Urinary bladder (tissue), 4 donors: ENCODE results near the gene MRAS. TPM values are rescaled to one million over a fixed set of nuclear protein-coding genes. Genes with fewer than 3 reads are reported as not detected.

Source experiments
- DNase-seq: peaks from one replicate; pipeline ENCODE4 v3.0.0-alpha.2; 2015; ENCODE audit errors: extremely low spot score
- H3K27ac ChIP-seq: one replicate; pipeline ENCODE4 v1.5.1; 2013; ENCODE audit warnings: low read depth, mild to moderate bottlenecking, moderate library complexity
- H3K36me3 ChIP-seq: one replicate; pipeline ENCODE4 v1.6.1; 2013; ENCODE audit warnings: mild to moderate bottlenecking, moderate library complexity; ENCODE audit not compliant: insufficient read depth
- H3K4me1 ChIP-seq: one replicate; pipeline ENCODE4 v1.6.1; 2013; ENCODE audit warnings: mild to moderate bottlenecking, moderate library complexity; ENCODE audit not compliant: insufficient read depth
- H3K4me3 ChIP-seq: one replicate; pipeline ENCODE4 v1.5.1; 2013; ENCODE audit warnings: low read depth, low read length
- WGBS: extraction: QIAGEN DNeasy Blood & Tissue Kit; methylation state at CpG from one replicate; pipeline ENCODE4 v1.1.7; 2013; 5-methylcytosine and 5-hydroxymethylcytosine counted together
- polyA plus RNA-seq: library from polyadenylated mRNA; stranded (reverse); fragments of 200-250 nt; gene quantifications from one replicate; pipeline ENCODE4 v1.2.3, GENCODE V29; 2013
- total RNA-seq: library from RNA; depleted of rRNA; stranded (reverse); fragments of >200 nt; gene quantifications from one replicate; pipeline ENCODE4 v1.2.3, GENCODE V29; 2014
- donor health status: healthy with polysubstance abuse.
- donor health status: healthy.

Gene MRAS
- total RNA-seq (22.9 TPM), polyA plus RNA-seq (58.0 TPM)

GRCh38 chr3:138347960-138348753, at the start of gene MRAS:
MRAS (plus strand) TSS chr3:138348579; CDS start chr3:138372884, 24,305 bp downstream.
- no peaks in the 10 kb centered on the region for H3K36me3 ChIP-seq
- H3K4me3 ChIP-seq, result peak within 1 kb of the TSS; percentile 85
- no peak for DNase-seq
- no peaks in the 10 kb centered on the region for H3K4me1 ChIP-seq
- WGBS, result under 1% methylated on average over 93 of the region's 93 CpGs
- H3K27ac ChIP-seq, result peak within 1 kb of the TSS; percentile 77

GRCh38 chr3:138300647-138301046, 47.7 kb upstream of the MRAS start:
- H3K27ac ChIP-seq, result no peak overlapping the region
- WGBS, result 77% methylated on average over 2 of the region's 2 CpGs
- DNase-seq, result no peak

GRCh38 chr3:138303474-138303873, 44.9 kb upstream of the MRAS start:
- H3K36me3 ChIP-seq, result no peaks in the 10 kb centered on the region
- 84% methylated on average over 6 of the region's 6 CpGs for WGBS
- no peak overlapping the region for H3K27ac ChIP-seq
- DNase-seq, result no peak
- no peak overlapping the region for H3K4me3 ChIP-seq
- H3K4me1 ChIP-seq, result no peaks in the 10 kb centered on the region

More at GRCh38 chr3:138300647-138301046, 47.7 kb upstream of the MRAS start:
- no peak overlapping the region for H3K4me3 ChIP-seq
- no peaks in the 10 kb centered on the region for H3K4me1 ChIP-seq
- H3K36me3 ChIP-seq, result no peaks in the 10 kb centered on the region

DNA sequence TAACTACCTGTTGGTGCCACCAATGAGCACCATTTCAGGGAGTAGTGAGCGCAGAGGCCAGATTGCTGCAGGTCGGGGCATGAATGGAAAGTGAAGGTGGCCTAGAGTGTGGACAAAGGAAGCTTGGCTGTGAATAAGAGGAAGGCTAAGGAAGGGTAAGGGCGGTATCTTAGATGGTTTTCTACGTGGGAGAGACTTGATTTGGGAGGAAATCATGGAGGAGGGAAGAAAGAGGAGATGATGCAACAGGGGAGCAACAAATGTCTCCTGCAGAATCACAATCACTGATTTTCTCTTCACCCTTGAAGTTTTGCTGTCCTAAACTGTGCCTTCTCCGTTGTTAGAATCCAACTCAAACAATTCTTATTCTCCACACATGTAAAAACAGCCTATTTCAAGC, 40.5 kb upstream of the MRAS start:
- Histone ChIP-seq H3K4me1 (no peaks in the 10 kb centered on the region), H3K36me3 (no peaks in the 10 kb centered on the region), H3K27ac (no peak overlapping the region), H3K4me3 (no peak overlapping the region)
- no peak for DNase-seq
- WGBS, result 82% methylated on average over 5 of the region's 5 CpGs

DNA sequence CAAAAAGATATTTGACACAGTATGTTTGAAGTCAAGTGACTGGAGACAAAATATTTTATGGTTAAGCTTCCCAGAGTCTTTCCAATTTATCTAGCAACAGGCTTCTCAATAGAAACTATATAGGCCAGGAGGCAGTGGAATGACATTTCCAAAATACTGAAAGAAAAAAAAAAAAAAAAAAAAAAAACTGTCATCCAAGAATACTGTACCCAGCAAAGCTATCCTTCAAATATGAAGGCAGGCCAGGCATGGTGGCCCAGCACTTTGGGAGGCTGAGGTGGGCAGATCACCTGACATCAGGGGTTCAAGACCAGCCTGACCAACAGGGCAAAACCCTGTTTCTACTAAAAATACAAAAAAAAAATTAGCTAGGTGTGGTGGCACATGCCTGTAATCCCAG, 39.6 kb upstream of the MRAS start:
- H3K4me3 ChIP-seq, result no peak overlapping the region
- no peak for DNase-seq
- no peak overlapping the region for H3K27ac ChIP-seq
- H3K4me1 ChIP-seq, result no peaks in the 10 kb centered on the region
- no peaks in the 10 kb centered on the region for H3K36me3 ChIP-seq

DNA sequence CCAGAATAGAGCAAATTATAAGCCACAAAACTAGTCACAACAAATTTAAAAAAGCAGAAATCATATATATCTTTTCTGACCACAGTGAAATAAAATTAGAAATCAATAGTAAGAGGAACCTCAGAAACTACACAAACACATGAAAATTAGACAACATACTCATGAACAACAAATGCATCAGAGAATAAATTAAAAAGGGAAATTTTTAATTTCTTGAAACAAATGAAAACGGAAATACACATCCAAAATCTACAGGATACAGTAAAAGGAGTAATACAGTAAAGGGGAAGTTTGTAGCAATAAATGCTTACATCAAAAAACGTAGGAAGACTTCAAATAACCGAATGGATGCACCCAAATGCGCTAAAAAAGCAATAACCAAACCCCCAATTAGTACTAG, 37.9 kb upstream of the MRAS start:
- H3K4me3 ChIP-seq, result no peak overlapping the region
- no peaks in the 10 kb centered on the region for H3K4me1 ChIP-seq
- H3K36me3 ChIP-seq, result no peaks in the 10 kb centered on the region
- DNase-seq, result no peak
- 80% methylated on average over 4 of the region's 4 CpGs for WGBS
- H3K27ac ChIP-seq, result no peak overlapping the region

DNA sequence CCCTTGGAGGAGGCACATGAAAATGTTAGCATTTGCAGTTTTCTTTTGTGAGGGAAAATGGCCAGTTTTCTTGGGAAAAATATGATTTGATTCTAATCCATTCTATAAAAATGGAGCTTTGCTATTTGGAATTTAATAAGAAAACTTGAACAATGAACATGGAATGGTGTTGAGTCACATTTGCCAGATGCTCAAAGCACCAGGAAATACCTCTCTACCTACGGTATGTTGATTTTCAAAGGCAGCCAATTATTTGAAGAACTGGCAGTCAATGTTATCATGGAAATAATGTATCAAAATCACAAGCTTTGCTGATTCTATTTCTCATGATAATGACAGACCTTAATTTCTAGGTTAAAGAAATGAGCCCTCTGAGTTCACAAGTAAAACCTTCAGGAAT, 33.6 kb upstream of the MRAS start:
- Histone ChIP-seq H3K36me3 (no peaks in the 10 kb centered on the region), H3K4me1 (no peaks in the 10 kb centered on the region), H3K27ac (no peak overlapping the region), H3K4me3 (no peak overlapping the region)
- WGBS, result 50% methylated on average over 1 of the region's 1 CpG
- DNase-seq, result no peak

GRCh38 chr3:138317687-138318086, 30.7 kb upstream of the MRAS start:
- no peak overlapping the region for H3K27ac ChIP-seq
- no peaks in the 10 kb centered on the region for H3K4me1 ChIP-seq
- DNase-seq, result no peak
- no peaks in the 10 kb centered on the region for H3K36me3 ChIP-seq
- H3K4me3 ChIP-seq, result no peak overlapping the region
- 88% methylated on average over 1 of the region's 1 CpG for WGBS

DNA sequence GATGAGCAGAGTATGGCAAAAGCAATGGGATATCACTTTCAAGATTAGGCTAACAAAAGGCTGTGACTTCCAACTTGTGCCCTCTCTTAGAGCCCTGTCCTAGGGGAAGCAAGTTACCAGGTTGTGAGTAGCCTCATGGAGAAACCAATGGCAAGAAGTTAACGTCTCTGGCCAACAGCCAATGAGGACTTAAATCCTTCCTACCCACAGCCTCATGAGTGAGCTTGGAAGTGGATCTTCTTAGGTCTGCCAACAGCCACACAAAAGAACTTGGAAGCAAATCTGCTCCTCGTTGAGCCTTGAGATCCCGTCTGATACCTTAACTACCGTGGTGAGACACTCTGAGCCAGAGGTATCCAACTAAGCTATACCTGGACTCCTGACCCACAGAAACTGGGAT, 24.4 kb upstream of the MRAS start:
- WGBS, result 37% methylated on average over 4 of the region's 4 CpGs
- Histone ChIP-seq H3K27ac (no peak overlapping the region), H3K36me3 (no peaks in the 10 kb centered on the region), H3K4me1 (no peaks in the 10 kb centered on the region), H3K4me3 (no peak overlapping the region)
- no peak for DNase-seq

- DNase-seq, result no peak
- Histone ChIP-seq H3K27ac (no peak overlapping the region), H3K36me3 (no peaks in the 10 kb centered on the region), H3K4me1 (no peaks in the 10 kb centered on the region), H3K4me3 (no peak overlapping the region)
Measured at GRCh38 chr3:138325990-138326389, 22.4 kb upstream of the MRAS start.

DNA sequence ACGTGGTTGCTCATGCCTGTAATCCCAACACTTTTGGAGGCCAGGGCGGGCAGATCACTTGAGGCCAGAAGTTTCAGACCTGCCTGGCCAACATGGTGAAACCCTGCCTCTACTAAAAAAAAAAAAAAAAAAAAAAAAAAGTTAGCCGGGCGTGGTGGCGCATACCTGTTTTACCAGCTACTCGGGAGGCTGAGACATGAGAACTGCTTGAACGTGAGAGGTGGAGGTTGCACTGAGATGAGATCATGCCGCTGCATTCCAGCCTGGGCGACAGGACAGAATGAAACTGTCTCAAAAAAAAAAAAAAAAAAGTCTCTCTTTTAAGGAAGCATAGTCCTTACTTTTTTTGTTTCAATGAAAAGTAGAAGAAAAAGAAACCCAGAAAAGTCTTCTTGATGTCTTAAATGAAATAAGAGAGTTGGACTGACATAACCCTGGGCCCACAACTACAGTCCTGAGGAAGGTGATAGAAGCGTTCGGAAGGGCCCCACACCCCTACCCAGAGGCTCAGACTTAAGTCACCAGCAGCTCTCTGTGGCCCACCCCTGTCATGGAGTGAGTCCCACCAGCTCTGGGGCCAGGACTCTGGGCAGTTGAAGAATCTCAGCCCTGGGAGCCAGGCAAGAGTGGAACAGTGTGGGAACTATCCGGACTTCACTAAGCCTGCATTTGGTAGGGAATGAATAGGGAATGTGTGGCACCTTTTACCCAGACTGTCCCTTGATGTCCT, 21.3 kb upstream of the MRAS start:
- no peaks in the 10 kb centered on the region for H3K36me3 ChIP-seq
- no peak overlapping the region for H3K4me3 ChIP-seq
- 93% methylated on average over 12 of the region's 12 CpGs for WGBS
- no peak overlapping the region for H3K27ac ChIP-seq
- H3K4me1 ChIP-seq, result no peaks in the 10 kb centered on the region
- no peak for DNase-seq

- Histone ChIP-seq H3K4me3 (no peak overlapping the region), H3K4me1 (no peaks in the 10 kb centered on the region), H3K27ac (no peak overlapping the region), H3K36me3 (no peaks in the 10 kb centered on the region)
- no peak for DNase-seq
- 82% methylated on average over 4 of the region's 4 CpGs for WGBS
Measured at GRCh38 chr3:138327831-138328230, 20.5 kb upstream of the MRAS start.

GRCh38 chr3:138328341-138328740, 20.0 kb upstream of the MRAS start:
- WGBS, result 16% methylated on average over 2 of the region's 2 CpGs
- H3K4me3 ChIP-seq, result no peak overlapping the region
- no peak for DNase-seq

More at GRCh38 chr3:138328341-138328740, 20.0 kb upstream of the MRAS start:
- H3K4me1 ChIP-seq, result no peaks in the 10 kb centered on the region
- no peak overlapping the region for H3K27ac ChIP-seq
- H3K36me3 ChIP-seq, result no peaks in the 10 kb centered on the region
